Measurements from ENCODE around the gene RGL1. TPM values are rescaled to one million over a fixed set of nuclear protein-coding genes. Genes with fewer than 3 reads are reported as not detected.

The RGL1 gene
- total RNA-seq, 4 donors from 2014 or later = 4.0 to 5.1 (median 4.8) TPM

DNA sequence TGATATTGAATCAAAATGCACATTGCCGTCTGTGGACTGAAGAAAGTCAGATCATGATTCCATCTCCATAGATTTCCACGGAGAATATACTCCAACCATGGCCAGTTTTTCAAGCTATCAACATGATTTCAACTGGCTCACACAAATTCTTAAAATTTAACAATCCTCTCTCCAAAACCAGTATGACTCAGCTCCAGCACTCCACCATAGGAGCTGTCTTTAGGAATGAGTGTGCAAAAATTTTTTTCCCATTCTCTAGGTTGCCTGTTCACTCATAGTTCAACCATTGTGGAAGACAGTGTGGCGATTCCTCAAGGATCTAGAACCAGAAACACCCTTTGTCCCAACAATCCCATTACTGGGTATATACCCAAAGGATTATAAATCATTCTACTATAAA, 40.8 kb downstream of the RGL1 start:
- TF ChIP-seq, protein P1, sequence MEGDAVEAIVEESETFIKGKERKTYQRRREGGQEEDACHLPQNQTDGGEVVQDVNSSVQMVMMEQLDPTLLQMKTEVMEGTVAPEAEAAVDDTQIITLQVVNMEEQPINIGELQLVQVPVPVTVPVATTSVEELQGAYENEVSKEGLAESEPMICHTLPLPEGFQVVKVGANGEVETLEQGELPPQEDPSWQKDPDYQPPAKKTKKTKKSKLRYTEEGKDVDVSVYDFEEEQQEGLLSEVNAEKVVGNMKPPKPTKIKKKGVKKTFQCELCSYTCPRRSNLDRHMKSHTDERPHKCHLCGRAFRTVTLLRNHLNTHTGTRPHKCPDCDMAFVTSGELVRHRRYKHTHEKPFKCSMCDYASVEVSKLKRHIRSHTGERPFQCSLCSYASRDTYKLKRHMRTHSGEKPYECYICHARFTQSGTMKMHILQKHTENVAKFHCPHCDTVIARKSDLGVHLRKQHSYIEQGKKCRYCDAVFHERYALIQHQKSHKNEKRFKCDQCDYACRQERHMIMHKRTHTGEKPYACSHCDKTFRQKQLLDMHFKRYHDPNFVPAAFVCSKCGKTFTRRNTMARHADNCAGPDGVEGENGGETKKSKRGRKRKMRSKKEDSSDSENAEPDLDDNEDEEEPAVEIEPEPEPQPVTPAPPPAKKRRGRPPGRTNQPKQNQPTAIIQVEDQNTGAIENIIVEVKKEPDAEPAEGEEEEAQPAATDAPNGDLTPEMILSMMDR (IDR thresholded peaks at IDR 0.05 in 4 of 5, conservative IDR thresholded peaks at IDR 0.05 in 1 of 5) = no peak
- TF ChIP-seq POLR2A (IDR thresholded peaks at IDR 0.05) = no peak
- DNase-seq (no peak), ATAC-seq (no peak)
- H3K4me1 ChIP-seq = peaks cover 0 to 3% of the 10 kb centered on the region in 2 donors
- H3K27ac ChIP-seq = no peak overlapping the region
- H3K9me3 ChIP-seq = no peaks in the 10 kb centered on the region
- no peaks in the 10 kb centered on the region for H3K36me3 ChIP-seq
- H3K4me3 ChIP-seq = no peak overlapping the region
- intact Hi-C loops (cut with DNase I; ENCODE audit: low total_unique reads) = no loop called here
- no peaks in the 10 kb centered on the region for H3K27me3 ChIP-seq
- in situ Hi-C loops (cut with MboI; ENCODE audit: low sequenced_read_pairs in 4 of 4) = no loop called here

DNA sequence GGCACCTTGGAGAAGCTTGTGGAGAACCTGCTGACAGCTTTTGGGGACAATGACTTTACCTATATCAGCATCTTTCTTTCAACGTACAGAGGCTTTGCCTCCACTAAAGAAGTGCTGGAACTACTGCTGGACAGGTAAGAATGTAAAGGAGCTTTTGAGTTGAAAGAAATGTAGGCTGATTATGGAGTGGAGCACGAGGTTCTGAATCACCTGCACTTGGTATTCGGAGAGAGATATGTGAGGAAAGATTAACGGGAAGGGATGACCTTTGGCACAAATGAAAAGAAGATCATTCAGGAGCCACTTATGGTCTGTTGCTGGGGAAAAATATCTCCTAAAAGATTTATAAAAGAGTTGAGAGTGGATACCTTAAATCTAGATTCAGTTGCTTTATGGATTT, 42.7 kb downstream of the RGL1 start:
- H3K9me3 ChIP-seq = no peaks in the 10 kb centered on the region
- TF ChIP-seq, protein P1 (IDR thresholded peaks at IDR 0.05 in 4 of 5, conservative IDR thresholded peaks at IDR 0.05 in 1 of 5) = no peak
- no peak for TF ChIP-seq POLR2A (IDR thresholded peaks at IDR 0.05)
- no peaks in the 10 kb centered on the region for H3K27me3 ChIP-seq
- no peak overlapping the region for H3K4me3 ChIP-seq
- DNase-seq = no peak
- no peaks in the 10 kb centered on the region for H3K36me3 ChIP-seq
- in situ Hi-C loops (cut with MboI; ENCODE audit: low sequenced_read_pairs in 4 of 4) (no loop called here), intact Hi-C loops (cut with DNase I; ENCODE audit: low total_unique reads) (no loop called here)
- ATAC-seq = no peak
- H3K4me1 ChIP-seq = peaks cover 0 to 3% of the 10 kb centered on the region in 2 donors
- no peak overlapping the region for H3K27ac ChIP-seq

DNA sequence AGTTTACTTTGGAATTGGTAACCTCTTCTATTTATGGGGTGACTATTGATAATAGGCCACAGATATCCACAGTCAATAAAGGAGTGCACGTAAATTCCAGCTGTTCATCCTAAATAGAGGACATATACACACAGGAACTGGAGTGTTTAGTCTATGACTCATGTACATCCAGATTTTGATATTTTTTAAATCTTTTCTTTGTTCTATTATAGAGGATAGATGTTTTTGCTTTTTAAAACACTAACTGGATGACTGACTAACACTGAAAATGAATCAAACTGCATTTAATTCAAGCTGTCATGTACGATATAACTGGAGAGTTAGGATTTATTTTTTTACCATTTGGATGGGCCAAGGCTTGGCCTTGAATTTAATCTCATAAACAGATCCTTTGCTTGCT, 45.9 kb downstream of the RGL1 start:
- TF ChIP-seq, protein P1 (IDR thresholded peaks at IDR 0.05 in 4 of 5, conservative IDR thresholded peaks at IDR 0.05 in 1 of 5) = no peak
- no peak for TF ChIP-seq POLR2A (IDR thresholded peaks at IDR 0.05)
- DNase-seq (no peak), ATAC-seq (no peak)
- H3K4me1 ChIP-seq = no peaks in the 10 kb centered on the region
- H3K9me3 ChIP-seq = no peaks in the 10 kb centered on the region
- intact Hi-C loops (cut with DNase I; ENCODE audit: low total_unique reads) (no loop called here), in situ Hi-C loops (cut with MboI; ENCODE audit: low sequenced_read_pairs in 4 of 4) (no loop called here)
- H3K36me3 ChIP-seq = no peaks in the 10 kb centered on the region
- no peaks in the 10 kb centered on the region for H3K27me3 ChIP-seq
- no peak overlapping the region for H3K27ac ChIP-seq
- no peak overlapping the region for H3K4me3 ChIP-seq

DNA sequence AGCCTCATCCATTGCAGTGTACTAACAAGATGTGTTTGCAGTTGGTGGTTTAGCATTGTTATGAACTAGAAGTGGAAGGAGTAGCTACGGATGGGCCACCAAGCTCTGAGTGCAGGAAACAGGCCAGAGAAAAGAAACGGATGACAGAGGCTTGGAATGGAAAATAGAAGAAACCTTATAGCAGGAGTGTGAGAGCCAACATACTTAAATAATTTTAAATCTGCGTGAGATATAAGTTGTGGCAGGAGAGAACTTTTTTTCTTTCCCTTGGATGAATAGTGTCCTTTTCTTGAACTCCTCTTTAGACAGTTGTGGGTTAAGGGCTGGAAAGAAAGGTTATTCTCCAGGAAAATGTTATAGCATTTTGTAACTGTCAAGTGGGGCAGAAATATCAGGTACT, 54.2 kb downstream of the RGL1 start:
- Histone ChIP-seq H3K27me3 (no peaks in the 10 kb centered on the region), H3K9me3 (no peaks in the 10 kb centered on the region), H3K27ac (no peak overlapping the region), H3K4me1 (no peaks in the 10 kb centered on the region), H3K4me3 (no peak overlapping the region), H3K36me3 (no peaks in the 10 kb centered on the region)
- intact Hi-C loops (cut with DNase I; ENCODE audit: low total_unique reads) = no loop called here
- ATAC-seq (no peak), DNase-seq (no peak)
- no peak for TF ChIP-seq POLR2A (IDR thresholded peaks at IDR 0.05)
- in situ Hi-C loops (cut with MboI; ENCODE audit: low sequenced_read_pairs in 4 of 4) = no loop called here

DNA sequence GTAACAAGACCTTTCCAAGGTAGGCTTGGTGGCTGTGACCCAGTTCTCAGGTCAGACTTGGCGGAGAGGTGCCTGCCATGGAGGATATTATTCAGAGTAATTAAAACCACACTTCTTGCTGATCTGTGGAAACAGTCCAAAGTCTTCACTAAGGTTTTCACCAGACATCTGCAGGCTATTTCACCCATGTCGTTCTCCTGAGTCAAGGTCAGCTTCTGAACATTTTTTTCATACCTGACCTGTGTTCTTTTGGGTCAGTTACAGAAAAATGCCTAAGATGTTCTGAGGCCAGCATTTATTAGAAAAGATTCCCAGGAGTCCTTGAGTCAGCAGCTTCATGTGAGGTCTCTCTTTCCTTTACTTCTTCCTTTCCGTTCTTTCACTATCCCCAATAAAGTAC, 54.9 kb downstream of the RGL1 start:
- no peaks in the 10 kb centered on the region for H3K9me3 ChIP-seq
- intact Hi-C loops (cut with DNase I; ENCODE audit: low total_unique reads) = no loop called here
- no peaks in the 10 kb centered on the region for H3K27me3 ChIP-seq
- ATAC-seq (no peak), DNase-seq (no peak)
- H3K36me3 ChIP-seq = no peaks in the 10 kb centered on the region
- TF ChIP-seq, protein P1 (IDR thresholded peaks at IDR 0.05 in 4 of 5, conservative IDR thresholded peaks at IDR 0.05 in 1 of 5) = no peak
- TF ChIP-seq POLR2A (IDR thresholded peaks at IDR 0.05) = no peak
- H3K4me1 ChIP-seq = no peaks in the 10 kb centered on the region
- H3K4me3 ChIP-seq = no peak overlapping the region
- H3K27ac ChIP-seq = no peak overlapping the region
- in situ Hi-C loops (cut with MboI; ENCODE audit: low sequenced_read_pairs in 4 of 4) = no loop called here
